Panc1 (cell line): ENCODE data around the gene CCDC194. TPM values are rescaled to one million over a fixed set of nuclear protein-coding genes. Genes with fewer than 3 reads are reported as not detected.

Source experiments
- ATAC-seq: fragments of 200-7000 bp; cut with Tn5 transposase; 2 replicates; pipeline ENCODE4 v1.9.1; 2020; ENCODE audit warnings: mild to moderate bottlenecking, moderate library complexity
- BruUV-seq: library from RNA; stranded (reverse); fragments of 400-500 nt; replicated peaks from 2 replicates; lab custom pipeline; 2021; lab: Mats Ljungman, UMichigan
- CTCF ChIA-PET: fragments of 300-600 bp; sonication (Branson Sonifier 250); formaldehyde crosslinking; loops from one replicate; lab custom pipeline; 2022; ENCODE audit warnings: antibody characterized with exemption; lab: Charles Lee
- POLR2A ChIA-PET: fragments of 300-600 bp; sonication (Branson Sonifier 250); formaldehyde crosslinking; loops from one replicate; lab custom pipeline; 2022; ENCODE audit warnings: antibody characterized with exemption; lab: Charles Lee
- DNase-seq: peaks from one replicate; pipeline ENCODE4 v3.0.0-alpha.2; 2010; ENCODE audit warnings: low read depth, low spot score
- H3K27ac ChIP-seq: 2 replicates; pipeline ENCODE4 v1.5.1; 2011; ENCODE audit warnings: mild to moderate bottlenecking, low read length, inconsistent platforms
- H3K27me3 ChIP-seq: fragments of 200-500 bp; sonication (Bioruptor generic); 2 replicates; pipeline ENCODE4 v1.6.0; 2014; ENCODE audit warnings: low read length, inconsistent platforms; ENCODE audit not compliant: control insufficient read depth, insufficient read depth
- H3K36me3 ChIP-seq: fragments of 200-500 bp; sonication (Bioruptor generic); 2 replicates; pipeline ENCODE4 v1.5.1; 2014; ENCODE audit warnings: inconsistent platforms, mild to moderate bottlenecking, low read length, moderate library complexity; ENCODE audit not compliant: control insufficient read depth, insufficient read depth
- H3K4me1 ChIP-seq: 2 replicates; pipeline ENCODE4 v1.5.1; 2011; ENCODE audit warnings: inconsistent platforms, mild to moderate bottlenecking, low read length, moderate library complexity; ENCODE audit not compliant: control insufficient read depth, insufficient read depth
- H3K4me3 ChIP-seq, 2 experiments: 2 replicates each; pipeline ENCODE4 v1.5.1; 2011 to 2012; ENCODE audit warnings: low read depth in 2 of 2, low read length in 2 of 2, mild to moderate bottlenecking in 2 of 2, inconsistent platforms in 1 of 2, moderate library complexity in 1 of 2
- H3K9me3 ChIP-seq: fragments of 200-500 bp; sonication (Bioruptor generic); 2 replicates; pipeline ENCODE4 v1.5.1; 2014; ENCODE audit warnings: low read depth, mild to moderate bottlenecking, inconsistent platforms, low read length, moderate library complexity; ENCODE audit not compliant: control insufficient read depth, insufficient read depth
- CTCF ChIP-seq: fragments of 450-650 bp; IDR thresholded peaks from 2 replicates; pipeline ENCODE4 v1.5.1; 2017; ENCODE audit warnings: mild to moderate bottlenecking
- POLR2AphosphoS5 ChIP-seq: IDR thresholded peaks from 2 replicates; pipeline ENCODE4 v1.6.1; 2012; ENCODE audit warnings: mild to moderate bottlenecking, low read depth, low read length, moderate library complexity
- SIN3A ChIP-seq: IDR thresholded peaks from 2 replicates; pipeline ENCODE4 v1.6.1; 2012; ENCODE audit warnings: low read depth, mild to moderate bottlenecking, low read length, moderate library complexity, borderline replicate concordance; ENCODE audit not compliant: insufficient read depth
- TCF7L2 ChIP-seq: IDR thresholded peaks from 2 replicates; pipeline ENCODE4 v1.6.1; 2011; ENCODE audit warnings: mild to moderate bottlenecking, low read depth, low read length, inconsistent platforms
- in situ Hi-C: cut with HindIII; loops from 2 replicates; pipeline ENCODE4 v1.10.0; 2016; ENCODE audit warnings: low sequenced_read_pairs, low pct_unique_long_range_greater_than_20kb
- intact Hi-C: fragments of 100-400 bp; cut with micrococcal nuclease; formaldehyde crosslinking; loops from one replicate; pipeline ENCODE4 v1.10.0; 2022; ENCODE audit not compliant: unreplicated experiment
- total RNA-seq: library from RNA; stranded (reverse); gene quantifications from one replicate; pipeline ENCODE4 v1.2.1, GENCODE V29; 2021; ENCODE audit not compliant: unreplicated experiment
- TF ChIP-seq, protein P1 (sequence below), 2 experiments: IDR thresholded peaks; 2 replicates each; pipeline ENCODE4 v1.6.1; 2011 to 2012; ENCODE audit warnings: low read depth in 2 of 2, control low read depth in 1 of 2, low read length in 1 of 2, mild to moderate bottlenecking in 1 of 2, moderate library complexity in 1 of 2; ENCODE audit not compliant: insufficient read depth in 1 of 2

Gene CCDC194
- total RNA-seq, 1 experiment from 2014 or later, result 0.51 TPM

DNA sequence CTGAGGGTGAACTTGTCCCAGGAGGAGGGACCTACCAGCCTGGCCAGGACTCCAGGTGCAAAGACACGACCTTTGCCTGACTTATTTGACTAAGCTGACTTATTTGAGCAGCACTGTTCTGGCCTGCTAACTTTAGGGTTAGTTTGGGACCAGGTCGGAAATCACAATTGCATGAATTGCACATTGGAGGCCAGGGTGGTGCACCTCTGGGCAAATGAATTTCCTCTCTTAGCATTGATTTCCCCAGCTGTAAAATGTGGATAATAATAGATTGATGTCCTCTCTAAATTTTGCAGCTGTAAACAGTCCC is 12.8 kb upstream of the CCDC194 start:
- in situ Hi-C loops, result no loop called here
- POLR2A ChIA-PET, result interaction anchor here (0.6 kb wide), 1 partner anchor 13 kb away, joined by 3 read pairs; no protein-coding TSS in a partner anchor
- CTCF ChIA-PET, result interaction anchor here (0.5 kb wide), 1 partner anchor 9 kb away, joined by 5 read pairs; no protein-coding TSS in a partner anchor

GRCh38 chr19:17406046-17406886 is 12.3 kb upstream of the CCDC194 start:
- POLR2A ChIA-PET, result interaction anchor here (0.6 kb wide), 1 partner anchor 13 kb away, joined by 3 read pairs; no protein-coding TSS in a partner anchor
- no peak for DNase-seq
- BruUV-seq, result TSS peak; percentile 96

More for the DNA sequence above, 12.8 kb upstream of the CCDC194 start:
- Histone ChIP-seq H3K9me3 (no peaks in the 10 kb centered on the region), H3K4me1 (peaks cover 12% of the 10 kb centered on the region; the same call in 1 of the 2 replicates), H3K27ac (peak overlapping the region; percentile 77), H3K36me3 (no peaks in the 10 kb centered on the region), H3K27me3 (no peaks in the 10 kb centered on the region), H3K4me3 (peak overlapping the region; percentile 8 to 39; a peak in 3 of 4 replicates)
- ATAC-seq, result peak; percentile 32; the same call in 1 of the 2 replicates
- DNase-seq, result no peak
- TF ChIP-seq, protein P1, sequence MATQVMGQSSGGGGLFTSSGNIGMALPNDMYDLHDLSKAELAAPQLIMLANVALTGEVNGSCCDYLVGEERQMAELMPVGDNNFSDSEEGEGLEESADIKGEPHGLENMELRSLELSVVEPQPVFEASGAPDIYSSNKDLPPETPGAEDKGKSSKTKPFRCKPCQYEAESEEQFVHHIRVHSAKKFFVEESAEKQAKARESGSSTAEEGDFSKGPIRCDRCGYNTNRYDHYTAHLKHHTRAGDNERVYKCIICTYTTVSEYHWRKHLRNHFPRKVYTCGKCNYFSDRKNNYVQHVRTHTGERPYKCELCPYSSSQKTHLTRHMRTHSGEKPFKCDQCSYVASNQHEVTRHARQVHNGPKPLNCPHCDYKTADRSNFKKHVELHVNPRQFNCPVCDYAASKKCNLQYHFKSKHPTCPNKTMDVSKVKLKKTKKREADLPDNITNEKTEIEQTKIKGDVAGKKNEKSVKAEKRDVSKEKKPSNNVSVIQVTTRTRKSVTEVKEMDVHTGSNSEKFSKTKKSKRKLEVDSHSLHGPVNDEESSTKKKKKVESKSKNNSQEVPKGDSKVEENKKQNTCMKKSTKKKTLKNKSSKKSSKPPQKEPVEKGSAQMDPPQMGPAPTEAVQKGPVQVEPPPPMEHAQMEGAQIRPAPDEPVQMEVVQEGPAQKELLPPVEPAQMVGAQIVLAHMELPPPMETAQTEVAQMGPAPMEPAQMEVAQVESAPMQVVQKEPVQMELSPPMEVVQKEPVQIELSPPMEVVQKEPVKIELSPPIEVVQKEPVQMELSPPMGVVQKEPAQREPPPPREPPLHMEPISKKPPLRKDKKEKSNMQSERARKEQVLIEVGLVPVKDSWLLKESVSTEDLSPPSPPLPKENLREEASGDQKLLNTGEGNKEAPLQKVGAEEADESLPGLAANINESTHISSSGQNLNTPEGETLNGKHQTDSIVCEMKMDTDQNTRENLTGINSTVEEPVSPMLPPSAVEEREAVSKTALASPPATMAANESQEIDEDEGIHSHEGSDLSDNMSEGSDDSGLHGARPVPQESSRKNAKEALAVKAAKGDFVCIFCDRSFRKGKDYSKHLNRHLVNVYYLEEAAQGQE (IDR thresholded peaks at IDR 0.05; ENCODE audit: insufficient read depth in 1 of 2, low read depth in 2 of 2, low read length in 1 of 2), result no peak
- TF ChIP-seq CTCF, result no peak
- no TSS peak for BruUV-seq
- intact Hi-C loops, result no loop called here

More at GRCh38 chr19:17406046-17406886, 12.3 kb upstream of the CCDC194 start:
- Histone ChIP-seq H3K4me1 (peaks cover 12% of the 10 kb centered on the region; the same call in 1 of the 2 replicates), H3K27ac (peak overlapping the region; percentile 77), H3K36me3 (no peaks in the 10 kb centered on the region), H3K9me3 (no peaks in the 10 kb centered on the region), H3K4me3 (peak overlapping the region; percentile 12 to 39), H3K27me3 (no peaks in the 10 kb centered on the region)
- in situ Hi-C loops (no loop called here), intact Hi-C loops (no loop called here)
- CTCF ChIA-PET, result no interaction called here
- ATAC-seq, result peak; percentile 59
- TF ChIP-seq POLR2AphosphoS5, result no peak; the same call in 1 of the 2 replicates
- no peak for TF ChIP-seq SIN3A
- TF ChIP-seq, protein P1 (IDR thresholded peaks at IDR 0.05; ENCODE audit: insufficient read depth in 1 of 2, low read depth in 2 of 2, low read length in 1 of 2), result no peak
- no peak for TF ChIP-seq TCF7L2
- no peak for TF ChIP-seq CTCF
